Suprapubic skin (tissue), 4 donors: Measurements from ENCODE around the gene TRRAP.

Experiments used
- EP300 ChIP-seq: sonication (generic); formaldehyde crosslinking; IDR thresholded peaks from one replicate; pipeline ENCODE4 v1.6.1; 2017; ENCODE audit warnings: antibody characterized with exemption
- POLR2A ChIP-seq, 2 donors: fragments of 450-650 bp; IDR thresholded peaks; one replicate each; pipeline ENCODE4 v1.6.1; 2017; ENCODE audit warnings: antibody characterized with exemption in 2 of 2, mild to moderate bottlenecking in 2 of 2, moderate library complexity in 2 of 2
- POLR2AphosphoS5 ChIP-seq, 3 donors: sonication (generic); formaldehyde crosslinking; IDR thresholded peaks; one replicate each; pipeline ENCODE4 v1.6.1; 2017; ENCODE audit warnings: antibody characterized with exemption in 3 of 3
- TF ChIP-seq, protein P1 (sequence below), 2 donors: fragments of 200-600 bp in 1 of 2; fragments of 450-650 bp in 1 of 2; sonication (generic) in 1 of 2; IDR thresholded peaks; one replicate each; pipeline ENCODE4 v1.5.1; 2016 to 2019; ENCODE audit warnings: antibody characterized with exemption in 2 of 2, mild to moderate bottlenecking in 1 of 2, moderate library complexity in 1 of 2

DNA sequence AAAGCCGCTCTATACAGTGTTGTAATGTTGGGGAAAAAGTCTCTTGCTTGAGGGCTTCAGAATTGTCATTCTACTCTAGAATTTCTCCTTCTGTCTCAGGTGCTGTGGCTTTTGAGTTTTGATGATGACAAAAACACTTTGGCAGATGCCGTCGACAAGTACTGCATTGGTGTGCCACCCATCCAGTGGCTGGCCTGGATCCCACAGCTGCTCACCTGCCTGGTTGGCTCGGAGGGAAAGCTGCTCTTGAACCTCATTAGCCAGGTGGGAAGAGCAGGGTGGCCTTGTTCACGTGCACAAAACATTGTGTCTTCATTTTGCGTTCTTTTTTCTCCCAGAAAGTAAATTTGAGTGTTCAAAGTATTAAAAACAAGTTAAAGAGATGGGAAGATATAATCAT is 112.0 kb downstream of the TRRAP start:
- TF ChIP-seq, protein P1, sequence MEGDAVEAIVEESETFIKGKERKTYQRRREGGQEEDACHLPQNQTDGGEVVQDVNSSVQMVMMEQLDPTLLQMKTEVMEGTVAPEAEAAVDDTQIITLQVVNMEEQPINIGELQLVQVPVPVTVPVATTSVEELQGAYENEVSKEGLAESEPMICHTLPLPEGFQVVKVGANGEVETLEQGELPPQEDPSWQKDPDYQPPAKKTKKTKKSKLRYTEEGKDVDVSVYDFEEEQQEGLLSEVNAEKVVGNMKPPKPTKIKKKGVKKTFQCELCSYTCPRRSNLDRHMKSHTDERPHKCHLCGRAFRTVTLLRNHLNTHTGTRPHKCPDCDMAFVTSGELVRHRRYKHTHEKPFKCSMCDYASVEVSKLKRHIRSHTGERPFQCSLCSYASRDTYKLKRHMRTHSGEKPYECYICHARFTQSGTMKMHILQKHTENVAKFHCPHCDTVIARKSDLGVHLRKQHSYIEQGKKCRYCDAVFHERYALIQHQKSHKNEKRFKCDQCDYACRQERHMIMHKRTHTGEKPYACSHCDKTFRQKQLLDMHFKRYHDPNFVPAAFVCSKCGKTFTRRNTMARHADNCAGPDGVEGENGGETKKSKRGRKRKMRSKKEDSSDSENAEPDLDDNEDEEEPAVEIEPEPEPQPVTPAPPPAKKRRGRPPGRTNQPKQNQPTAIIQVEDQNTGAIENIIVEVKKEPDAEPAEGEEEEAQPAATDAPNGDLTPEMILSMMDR (IDR thresholded peaks at IDR 0.05), result no peak
- TF ChIP-seq POLR2A (IDR thresholded peaks at IDR 0.05) (no peak), EP300 (no peak), POLR2AphosphoS5 (IDR thresholded peaks at IDR 0.05) (no peak)
